Thoracic aorta (tissue), 2 donors: ENCODE results near the gene KMT2B. TPM values are rescaled to one million over a fixed set of nuclear protein-coding genes. Genes with fewer than 3 reads are reported as not detected.

Experiments
- ATAC-seq: fragments of 150-250 bp; one replicate; pipeline ENCODE4 v1.8.0; 2017; ENCODE audit warnings: low read depth; ENCODE audit not compliant: insufficient number of reproducible peaks, low FRiP score
- DNase-seq: peaks from one replicate; pipeline ENCODE4 v3.0.0-alpha.2; 2020; ENCODE audit warnings: low spot score
- H3K27ac ChIP-seq, 2 donors: fragments of 200-600 bp; sonication (generic); 1 replicate in 1 of 2; 2 replicates in 1 of 2; pipeline ENCODE4 v1.5.1; 2016; ENCODE audit warnings: mild to moderate bottlenecking in 2 of 2, moderate library complexity in 2 of 2
- H3K27me3 ChIP-seq: fragments of 200-600 bp; sonication (generic); replicated peaks from 2 replicates; pipeline ENCODE4 v1.6.0; 2016; ENCODE audit warnings: mild to moderate bottlenecking; ENCODE audit not compliant: insufficient read depth
- H3K36me3 ChIP-seq: fragments of 200-600 bp; sonication (generic); one replicate; pipeline ENCODE4 v1.5.1; 2016
- H3K4me1 ChIP-seq, 2 donors: fragments of 200-600 bp; sonication (generic); 1 replicate in 1 of 2; 2 replicates in 1 of 2; pipeline versions ENCODE4 v1.5.1 to v1.6.0; 2016; ENCODE audit warnings: low read depth in 2 of 2, mild to moderate bottlenecking in 1 of 2; ENCODE audit not compliant: control insufficient read depth in 1 of 2
- H3K4me3 ChIP-seq: fragments of 200-600 bp; sonication (generic); 2 replicates; pipeline ENCODE4 v1.5.1; 2016; ENCODE audit warnings: mild to moderate bottlenecking
- H3K9me3 ChIP-seq: fragments of 200-600 bp; sonication (generic); 2 replicates; pipeline ENCODE4 v1.5.1; 2016
- total RNA-seq, 2 donors: library from RNA; depleted of rRNA; stranded (reverse); fragments of >200 nt; gene quantifications; one replicate each; pipeline versions ENCODE4 v1.1.0 to v1.2.3, GENCODE V29; 2016
- TF ChIP-seq, protein P1 (sequence below): fragments of 200-600 bp; sonication (generic); IDR thresholded peaks from one replicate; pipeline ENCODE4 v1.5.1; 2019; ENCODE audit warnings: antibody characterized with exemption

The KMT2B gene
- total RNA-seq, 2 donors from 2014 or later: 26.4 to 31.3 TPM

GRCh38 chr19:35704218-35704617, 13.6 kb upstream of the KMT2B start, which contains the start of gene ZBTB32:
Gene ZBTB32 (plus strand): TSS chr19:35704558. CDS start chr19:35714627, 10,069 bp downstream.
- H3K27me3 ChIP-seq: no peaks in the 10 kb centered on the region
- ATAC-seq: no peak
- H3K9me3 ChIP-seq: no peaks in the 10 kb centered on the region
- no peak within 1 kb of the TSS for H3K4me3 ChIP-seq
- no peaks in the 10 kb centered on the region for H3K36me3 ChIP-seq
- H3K27ac ChIP-seq: no peak within 1 kb of the TSS
- DNase-seq: no peak
- TF ChIP-seq, protein P1, sequence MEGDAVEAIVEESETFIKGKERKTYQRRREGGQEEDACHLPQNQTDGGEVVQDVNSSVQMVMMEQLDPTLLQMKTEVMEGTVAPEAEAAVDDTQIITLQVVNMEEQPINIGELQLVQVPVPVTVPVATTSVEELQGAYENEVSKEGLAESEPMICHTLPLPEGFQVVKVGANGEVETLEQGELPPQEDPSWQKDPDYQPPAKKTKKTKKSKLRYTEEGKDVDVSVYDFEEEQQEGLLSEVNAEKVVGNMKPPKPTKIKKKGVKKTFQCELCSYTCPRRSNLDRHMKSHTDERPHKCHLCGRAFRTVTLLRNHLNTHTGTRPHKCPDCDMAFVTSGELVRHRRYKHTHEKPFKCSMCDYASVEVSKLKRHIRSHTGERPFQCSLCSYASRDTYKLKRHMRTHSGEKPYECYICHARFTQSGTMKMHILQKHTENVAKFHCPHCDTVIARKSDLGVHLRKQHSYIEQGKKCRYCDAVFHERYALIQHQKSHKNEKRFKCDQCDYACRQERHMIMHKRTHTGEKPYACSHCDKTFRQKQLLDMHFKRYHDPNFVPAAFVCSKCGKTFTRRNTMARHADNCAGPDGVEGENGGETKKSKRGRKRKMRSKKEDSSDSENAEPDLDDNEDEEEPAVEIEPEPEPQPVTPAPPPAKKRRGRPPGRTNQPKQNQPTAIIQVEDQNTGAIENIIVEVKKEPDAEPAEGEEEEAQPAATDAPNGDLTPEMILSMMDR: no peak
- peaks cover 0 to 9% of the 10 kb centered on the region in 2 donors for H3K4me1 ChIP-seq

GRCh38 chr19:35708391-35708790, 9.4 kb upstream of the KMT2B start:
- TF ChIP-seq, protein P1: no peak
- H3K4me3 ChIP-seq: no peak overlapping the region
- H3K27ac ChIP-seq: no peak overlapping the region
- H3K4me1 ChIP-seq: no peaks in the 10 kb centered on the region
- H3K36me3 ChIP-seq: no peaks in the 10 kb centered on the region
- no peaks in the 10 kb centered on the region for H3K27me3 ChIP-seq
- H3K9me3 ChIP-seq: no peaks in the 10 kb centered on the region
- ATAC-seq (no peak), DNase-seq (no peak)

DNA sequence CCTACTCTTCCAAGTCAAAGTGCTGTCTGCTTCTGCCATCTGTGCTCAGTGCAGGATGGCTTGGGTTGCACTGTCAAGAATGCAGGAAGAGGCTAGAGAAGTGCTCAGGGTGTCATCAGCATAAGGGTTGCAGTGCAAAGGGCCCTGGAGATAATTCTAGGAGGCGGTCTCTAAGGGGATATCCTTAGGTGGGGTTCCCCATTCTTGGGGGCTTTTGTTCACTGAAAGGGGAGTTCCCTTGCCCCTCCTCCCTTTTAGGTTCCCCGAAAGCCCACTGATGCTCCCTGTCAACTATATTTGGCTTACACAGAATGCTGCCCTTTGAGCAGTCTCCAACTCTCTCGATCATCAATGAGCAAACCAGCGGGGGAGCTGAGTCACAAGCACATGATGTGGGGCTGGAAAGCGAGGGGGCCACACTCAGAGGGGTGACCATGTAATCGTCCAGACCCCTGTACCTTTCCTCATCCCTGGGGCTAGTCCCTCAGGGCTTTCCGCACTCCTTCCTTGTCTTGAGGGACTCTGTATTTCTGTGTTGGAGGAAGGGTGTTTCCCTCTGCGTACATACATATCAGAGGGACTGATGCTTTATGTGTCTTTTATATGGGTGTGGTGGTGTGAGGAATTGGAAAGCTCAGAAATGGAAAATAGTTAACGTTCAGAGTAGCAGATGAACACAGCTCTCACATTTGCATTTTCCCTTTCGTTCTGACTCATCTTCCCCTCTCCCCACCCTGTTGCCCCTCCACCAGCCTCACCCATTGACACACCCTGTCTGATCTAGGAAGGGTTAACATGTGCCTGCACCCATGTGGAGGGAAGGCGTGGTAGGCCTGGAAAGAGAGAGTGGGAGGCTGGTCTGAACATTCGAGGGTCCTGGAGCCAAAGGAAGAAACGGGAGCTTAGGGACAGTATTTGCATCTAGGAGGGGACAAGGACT, 6.7 kb upstream of the KMT2B start:
- TF ChIP-seq, protein P1: no peak

GRCh38 chr19:35712567-35713505, 5.0 kb upstream of the KMT2B start:
- ATAC-seq: no peak
- Histone ChIP-seq H3K27me3 (no peaks in the 10 kb centered on the region), H3K4me3 (no peak overlapping the region), H3K36me3 (no peaks in the 10 kb centered on the region), H3K4me1 (peaks cover 7 to 9% of the 10 kb centered on the region in 2 donors), H3K27ac (no peak overlapping the region), H3K9me3 (no peaks in the 10 kb centered on the region)
- no peak for DNase-seq
- TF ChIP-seq, protein P1: no peak

More for the DNA sequence above, 6.7 kb upstream of the KMT2B start:
- no peaks in the 10 kb centered on the region for H3K9me3 ChIP-seq
- ATAC-seq (no peak), DNase-seq (no peak)
- H3K27me3 ChIP-seq: no peaks in the 10 kb centered on the region
- H3K4me1 ChIP-seq: peaks cover 5 to 7% of the 10 kb centered on the region in 2 donors
- no peak overlapping the region for H3K4me3 ChIP-seq
- no peaks in the 10 kb centered on the region for H3K36me3 ChIP-seq
- H3K27ac ChIP-seq: no peak overlapping the region

- Histone ChIP-seq H3K4me3 (no peak overlapping the region), H3K36me3 (no peaks in the 10 kb centered on the region), H3K27ac (no peak overlapping the region), H3K27me3 (no peaks in the 10 kb centered on the region), H3K4me1 (peaks cover 7 to 10% of the 10 kb centered on the region in 2 donors), H3K9me3 (no peaks in the 10 kb centered on the region)
- ATAC-seq: no peak
- TF ChIP-seq, protein P1: no peak
- no peak for DNase-seq
These were observed 4.3 kb upstream of the KMT2B start for GRCh38 chr19:35713506-35713850.
